ENCODE data around the gene GIT1. TPM values are rescaled to one million over a fixed set of nuclear protein-coding genes. Genes with fewer than 3 reads are reported as not detected.

Gene GIT1
- total and polyA plus RNA-seq, 9 of the 15 experiments (the other 6 are each of a cell fraction or from before 2014, with no cell fraction given) = 0.35 to 35.3 (median 17.1) TPM

DNA sequence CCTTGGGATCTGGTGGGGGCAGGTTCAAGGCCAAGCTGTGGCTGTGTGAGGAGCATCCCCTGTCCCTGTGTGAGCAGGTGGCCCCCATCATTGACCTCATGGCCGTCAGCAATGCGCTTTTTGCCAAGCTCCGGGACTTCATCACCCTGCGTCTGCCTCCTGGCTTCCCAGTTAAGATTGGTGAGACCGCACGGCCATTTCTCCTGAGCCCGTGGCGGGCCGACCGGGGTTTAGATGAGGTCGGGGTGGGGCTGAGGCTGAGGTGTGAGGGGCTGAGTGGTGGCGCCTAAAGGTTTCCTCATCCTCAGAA lies 22.6 kb upstream of the GIT1 start:
- Histone ChIP-seq H3K9ac (ENCODE audit: insufficient read depth in 1 of 2, low read depth in 2 of 2, low read length in 2 of 2) (no peak overlapping the region), H4K20me1 (replicated peaks; ENCODE audit: control insufficient read depth, insufficient read depth, low read length) (no peaks in the 10 kb centered on the region; the same call in 1 of the 2 replicates), H3K79me2 (ENCODE audit: control insufficient read depth, insufficient read depth, low read length) (no peaks in the 10 kb centered on the region), H3K27me3 (ENCODE audit: control insufficient read depth in 2 of 2, insufficient read depth in 2 of 2, low read length in 2 of 2) (no peaks in the 10 kb centered on the region), H3K9me3 (replicated peaks; ENCODE audit: control insufficient read depth, insufficient read depth, low read depth, low read length) (no peaks in the 10 kb centered on the region), H3K4me1 (replicated peaks in 1 of 2; ENCODE audit: control insufficient read depth in 2 of 2, insufficient read depth in 2 of 2, low read length in 2 of 2) (peaks cover 12 to 50% of the 10 kb centered on the region in 2 experiments; a peak in 4 of 5 replicates), H3K36me3 (ENCODE audit: control insufficient read depth, insufficient read depth, low read length) (peaks cover 3% of the 10 kb centered on the region; the same call in 1 of the 3 replicates), H3K4me2 (ENCODE audit: insufficient read depth, low read length) (no peak overlapping the region), H2AFZ (ENCODE audit: low read depth, low read length) (no peak overlapping the region), H3K4me3 (no peak overlapping the region), H3K9me1 (ENCODE audit: control insufficient read depth, insufficient read depth, low read length) (peaks cover 7% of the 10 kb centered on the region), H3K27ac (ENCODE audit: extremely low read depth, low read depth, low read length) (no peak overlapping the region)
- ATAC-seq (no peak), FAIRE-seq (no peak), DNase-seq (ENCODE audit: extremely low read depth in 1 of 4, low spot score in 3 of 4) (no peak)
- no TSS peak for BruUV-seq (replicated peaks)
- TF ChIP-seq KLF6 (CRISPR knock-in tag; IDR thresholded peaks at IDR 0.05; ENCODE audit: borderline replicate concordance) (no peak), CSDE1 (IDR thresholded peaks at IDR 0.05) (no peak), HNRNPL (IDR thresholded peaks at IDR 0.05; ENCODE audit: low read depth, low read length) (no peak), ZNF764 (CRISPR knock-in tag; IDR thresholded peaks at IDR 0.05; ENCODE audit: low read depth) (no peak), ETS2 (tag; IDR thresholded peaks at IDR 0.05; ENCODE audit: borderline replicate concordance, poor library complexity, severe bottlenecking) (no peak), SMAD1 (IDR thresholded peaks at IDR 0.05; ENCODE audit: low read depth, low read length, partially characterized antibody) (no peak), ZC3H4 (CRISPR knock-in tag; IDR thresholded peaks at IDR 0.05; ENCODE audit: borderline replicate concordance) (no peak), SIN3A (IDR thresholded peaks at IDR 0.05; ENCODE audit: borderline replicate concordance in 2 of 2, control insufficient read depth in 1 of 2, low read depth in 2 of 2, low read length in 2 of 2) (no peak), ZNF445 (CRISPR knock-in tag; IDR thresholded peaks at IDR 0.05; ENCODE audit: low read depth) (no peak), TEAD1 (CRISPR knock-in tag; IDR thresholded peaks at IDR 0.05) (no peak), FOXA1 (IDR thresholded peaks at IDR 0.05; ENCODE audit: borderline replicate concordance) (no peak), ZNF79 (CRISPR knock-in tag; IDR thresholded peaks at IDR 0.05; ENCODE audit: low read depth) (no peak), NCOA4 (IDR thresholded peaks at IDR 0.05; ENCODE audit: partially characterized antibody) (no peak), ZNF165 (CRISPR knock-in tag; IDR thresholded peaks at IDR 0.05; ENCODE audit: borderline replicate concordance) (no peak), BHLHE40 (IDR thresholded peaks at IDR 0.05; ENCODE audit: low read length) (no peak), ZNF146 (CRISPR knock-in tag; IDR thresholded peaks at IDR 0.05; ENCODE audit: unreplicated experiment) (no peak)
- TF ChIP-seq, protein P1, sequence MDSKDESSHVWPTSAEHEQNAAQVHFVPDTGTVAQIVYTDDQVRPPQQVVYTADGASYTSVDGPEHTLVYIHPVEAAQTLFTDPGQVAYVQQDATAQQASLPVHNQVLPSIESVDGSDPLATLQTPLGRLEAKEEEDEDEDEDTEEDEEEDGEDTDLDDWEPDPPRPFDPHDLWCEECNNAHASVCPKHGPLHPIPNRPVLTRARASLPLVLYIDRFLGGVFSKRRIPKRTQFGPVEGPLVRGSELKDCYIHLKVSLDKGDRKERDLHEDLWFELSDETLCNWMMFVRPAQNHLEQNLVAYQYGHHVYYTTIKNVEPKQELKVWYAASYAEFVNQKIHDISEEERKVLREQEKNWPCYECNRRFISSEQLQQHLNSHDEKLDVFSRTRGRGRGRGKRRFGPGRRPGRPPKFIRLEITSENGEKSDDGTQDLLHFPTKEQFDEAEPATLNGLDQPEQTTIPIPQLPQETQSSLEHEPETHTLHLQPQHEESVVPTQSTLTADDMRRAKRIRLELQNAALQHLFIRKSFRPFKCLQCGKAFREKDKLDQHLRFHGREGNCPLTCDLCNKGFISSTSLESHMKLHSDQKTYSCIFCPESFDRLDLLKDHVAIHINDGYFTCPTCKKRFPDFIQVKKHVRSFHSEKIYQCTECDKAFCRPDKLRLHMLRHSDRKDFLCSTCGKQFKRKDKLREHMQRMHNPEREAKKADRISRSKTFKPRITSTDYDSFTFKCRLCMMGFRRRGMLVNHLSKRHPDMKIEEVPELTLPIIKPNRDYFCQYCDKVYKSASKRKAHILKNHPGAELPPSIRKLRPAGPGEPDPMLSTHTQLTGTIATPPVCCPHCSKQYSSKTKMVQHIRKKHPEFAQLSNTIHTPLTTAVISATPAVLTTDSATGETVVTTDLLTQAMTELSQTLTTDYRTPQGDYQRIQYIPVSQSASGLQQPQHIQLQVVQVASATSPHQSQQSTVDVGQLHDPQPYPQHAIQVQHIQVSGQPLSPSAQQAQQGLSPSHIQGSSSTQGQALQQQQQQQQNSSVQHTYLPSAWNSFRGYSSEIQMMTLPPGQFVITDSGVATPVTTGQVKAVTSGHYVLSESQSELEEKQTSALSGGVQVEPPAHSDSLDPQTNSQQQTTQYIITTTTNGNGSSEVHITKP (IDR thresholded peaks at IDR 0.05; ENCODE audit: partially characterized antibody) = no peak
- TF ChIP-seq, protein P2, sequence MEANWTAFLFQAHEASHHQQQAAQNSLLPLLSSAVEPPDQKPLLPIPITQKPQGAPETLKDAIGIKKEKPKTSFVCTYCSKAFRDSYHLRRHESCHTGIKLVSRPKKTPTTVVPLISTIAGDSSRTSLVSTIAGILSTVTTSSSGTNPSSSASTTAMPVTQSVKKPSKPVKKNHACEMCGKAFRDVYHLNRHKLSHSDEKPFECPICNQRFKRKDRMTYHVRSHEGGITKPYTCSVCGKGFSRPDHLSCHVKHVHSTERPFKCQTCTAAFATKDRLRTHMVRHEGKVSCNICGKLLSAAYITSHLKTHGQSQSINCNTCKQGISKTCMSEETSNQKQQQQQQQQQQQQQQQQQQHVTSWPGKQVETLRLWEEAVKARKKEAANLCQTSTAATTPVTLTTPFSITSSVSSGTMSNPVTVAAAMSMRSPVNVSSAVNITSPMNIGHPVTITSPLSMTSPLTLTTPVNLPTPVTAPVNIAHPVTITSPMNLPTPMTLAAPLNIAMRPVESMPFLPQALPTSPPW (CRISPR knock-in tag; IDR thresholded peaks at IDR 0.05) = no peak
- 85% methylated on average over 7 of the region's 12 CpGs for WGBS (ENCODE audit: insufficient coverage, low coverage, missing lambda C conversion rate)
- intact Hi-C loops (cut with micrococcal nuclease) (loop anchor here (10.0 kb wide), 1 partner anchor 467 kb away; no protein-coding TSS in a partner anchor), in situ Hi-C loops (cut with MboI) (no loop called here)
- ChIA-PET POLR2A (interaction anchor here (1.2 kb wide), 1 partner anchor 16 kb away, joined by 3 read pairs; no protein-coding TSS in a partner anchor), CTCF (ENCODE audit: low intra/inter-chr PET ratio) (no interaction called here)

Measured in K562 (cell line).